ENCODE measurements around the gene DGKQ.

- TF ChIP-seq, protein P1, sequence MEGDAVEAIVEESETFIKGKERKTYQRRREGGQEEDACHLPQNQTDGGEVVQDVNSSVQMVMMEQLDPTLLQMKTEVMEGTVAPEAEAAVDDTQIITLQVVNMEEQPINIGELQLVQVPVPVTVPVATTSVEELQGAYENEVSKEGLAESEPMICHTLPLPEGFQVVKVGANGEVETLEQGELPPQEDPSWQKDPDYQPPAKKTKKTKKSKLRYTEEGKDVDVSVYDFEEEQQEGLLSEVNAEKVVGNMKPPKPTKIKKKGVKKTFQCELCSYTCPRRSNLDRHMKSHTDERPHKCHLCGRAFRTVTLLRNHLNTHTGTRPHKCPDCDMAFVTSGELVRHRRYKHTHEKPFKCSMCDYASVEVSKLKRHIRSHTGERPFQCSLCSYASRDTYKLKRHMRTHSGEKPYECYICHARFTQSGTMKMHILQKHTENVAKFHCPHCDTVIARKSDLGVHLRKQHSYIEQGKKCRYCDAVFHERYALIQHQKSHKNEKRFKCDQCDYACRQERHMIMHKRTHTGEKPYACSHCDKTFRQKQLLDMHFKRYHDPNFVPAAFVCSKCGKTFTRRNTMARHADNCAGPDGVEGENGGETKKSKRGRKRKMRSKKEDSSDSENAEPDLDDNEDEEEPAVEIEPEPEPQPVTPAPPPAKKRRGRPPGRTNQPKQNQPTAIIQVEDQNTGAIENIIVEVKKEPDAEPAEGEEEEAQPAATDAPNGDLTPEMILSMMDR (IDR thresholded peaks at IDR 0.05; ENCODE audit: insufficient read depth, low read length): no peak
- no peak for TF ChIP-seq SPI1 (IDR thresholded peaks at IDR 0.05; ENCODE audit: borderline replicate concordance, low read depth)
Observed at GRCh38 chr4:964346-965025, 8.9 kb downstream of the DGKQ start.

All from HL-60 (cell line).